MM.1S (cell line): ENCODE results near the gene CACNG4.

ENCODE experiments used
- DNase-seq: peaks from one replicate; pipeline ENCODE4 v3.0.0-alpha.2; 2015
- H2AFZ ChIP-seq: fragments of 300-600 bp; sonication (generic); 2 replicates; pipeline ENCODE4 v1.6.0; 2016; ENCODE audit warnings: antibody characterized with exemption, low read length
- H3F3A ChIP-seq: fragments of 300-600 bp; sonication (generic); 2 replicates; pipeline ENCODE4 v1.6.1; 2016; ENCODE audit warnings: mild to moderate bottlenecking, antibody characterized with exemption, low read length, moderate library complexity, mixed read lengths; ENCODE audit not compliant: insufficient read depth
- H3K27ac ChIP-seq: fragments of 300-600 bp; sonication (generic); 2 replicates; pipeline ENCODE4 v1.5.1; 2016; ENCODE audit warnings: mild to moderate bottlenecking, low read length
- H3K27me3 ChIP-seq: fragments of 300-600 bp; sonication (generic); replicated peaks from 2 replicates; pipeline ENCODE4 v1.6.0; 2016; ENCODE audit warnings: low read length; ENCODE audit not compliant: insufficient read depth
- H3K36me3 ChIP-seq: fragments of 300-600 bp; sonication (generic); replicated peaks from 2 replicates; pipeline ENCODE4 v1.6.1; 2016; ENCODE audit warnings: mild to moderate bottlenecking, low read length, mixed read lengths; ENCODE audit not compliant: insufficient read depth
- H3K4me1 ChIP-seq: fragments of 300-600 bp; sonication (generic); 2 replicates; pipeline ENCODE4 v1.6.1; 2016; ENCODE audit warnings: low read length, mixed read lengths
- H3K4me2 ChIP-seq: fragments of 300-600 bp; sonication (generic); 2 replicates; pipeline ENCODE4 v1.6.0; 2016; ENCODE audit warnings: low read depth, low read length
- H3K4me3 ChIP-seq: fragments of 300-600 bp; sonication (generic); 2 replicates; pipeline ENCODE4 v1.5.1; 2016; ENCODE audit warnings: low read length, mixed read lengths
- H3K79me2 ChIP-seq: fragments of 300-600 bp; sonication (generic); 2 replicates; pipeline ENCODE4 v1.6.1; 2016; ENCODE audit warnings: mixed run types, low read length, mixed read lengths
- H3K9ac ChIP-seq: fragments of 300-600 bp; sonication (generic); 2 replicates; pipeline ENCODE4 v1.6.1; 2016; ENCODE audit warnings: low read length, mixed read lengths
- H3K9me2 ChIP-seq: fragments of 300-600 bp; sonication (generic); replicated peaks from 2 replicates; pipeline ENCODE4 v1.6.1; 2016; ENCODE audit warnings: mild to moderate bottlenecking, low read length, mixed read lengths; ENCODE audit not compliant: insufficient read depth
- H3K9me3 ChIP-seq: fragments of 300-600 bp; sonication (generic); replicated peaks from 2 replicates; pipeline ENCODE4 v1.6.1; 2016; ENCODE audit warnings: mild to moderate bottlenecking, low read length, mixed read lengths; ENCODE audit not compliant: insufficient read depth
- H4K20me1 ChIP-seq: fragments of 300-600 bp; sonication (generic); 2 replicates; pipeline ENCODE4 v1.6.1; 2016; ENCODE audit warnings: mild to moderate bottlenecking, low read length, moderate library complexity, mixed read lengths; ENCODE audit not compliant: insufficient read depth
- CTCF ChIP-seq: fragments of 300-600 bp; sonication (generic); IDR thresholded peaks from 2 replicates; pipeline ENCODE4 v1.5.1; 2016; ENCODE audit warnings: antibody characterized with exemption, low read length, mixed read lengths
- EZH2 ChIP-seq: fragments of 300-600 bp; sonication (generic); optimal IDR thresholded peaks from 2 replicates; pipeline ENCODE3; 2017; ENCODE audit warnings: low read depth, mild to moderate bottlenecking, antibody characterized with exemption, low read length, mixed read lengths
- EZH2phosphoT487 ChIP-seq: fragments of 300-600 bp; sonication (generic); IDR thresholded peaks from 2 replicates; pipeline ENCODE4 v1.6.1; 2018; ENCODE audit warnings: antibody characterized with exemption, low read length

CACNG4 gene

GRCh38 chr17:67050471-67051154, 86.1 kb downstream of the CACNG4 start:
- Histone ChIP-seq H4K20me1 (no peaks in the 10 kb centered on the region), H3K4me3 (no peak overlapping the region)

GRCh38 chr17:67051155-67051538, 86.6 kb downstream of the CACNG4 start:
- no peak for DNase-seq
- TF ChIP-seq EZH2 = no peak
- TF ChIP-seq EZH2phosphoT487 = no peak
- TF ChIP-seq CTCF = no peak
- Histone ChIP-seq H4K20me1 (no peaks in the 10 kb centered on the region), H2AFZ (no peak overlapping the region), H3K4me3 (no peak overlapping the region), H3K4me1 (no peaks in the 10 kb centered on the region), H3K4me2 (no peak overlapping the region), H3K9me3 (no peaks in the 10 kb centered on the region), H3K79me2 (no peaks in the 10 kb centered on the region), H3F3A (no peaks in the 10 kb centered on the region), H3K27ac (no peak overlapping the region), H3K9me2 (no peaks in the 10 kb centered on the region), H3K36me3 (no peaks in the 10 kb centered on the region), H3K27me3 (no peaks in the 10 kb centered on the region), H3K9ac (no peak overlapping the region)

More at GRCh38 chr17:67050471-67051154, 86.1 kb downstream of the CACNG4 start:
- Histone ChIP-seq H3K4me1 (no peaks in the 10 kb centered on the region), H3K27ac (no peak overlapping the region), H3K9ac (no peak overlapping the region), H3K79me2 (no peaks in the 10 kb centered on the region), H3K27me3 (no peaks in the 10 kb centered on the region), H3F3A (no peaks in the 10 kb centered on the region), H2AFZ (no peak overlapping the region), H3K9me3 (no peaks in the 10 kb centered on the region), H3K36me3 (no peaks in the 10 kb centered on the region), H3K4me2 (no peak overlapping the region), H3K9me2 (no peaks in the 10 kb centered on the region)
- DNase-seq = no peak
- no peak for TF ChIP-seq EZH2
- TF ChIP-seq EZH2phosphoT487 = no peak
- no peak for TF ChIP-seq CTCF

GRCh38 chr17:67051837-67052236, 87.3 kb downstream of the CACNG4 start:
- H3K9me2 ChIP-seq = no peaks in the 10 kb centered on the region
- H3K36me3 ChIP-seq = no peaks in the 10 kb centered on the region
- H3K4me3 ChIP-seq = no peak overlapping the region; the same call in 1 of the 2 replicates
- H3K9me3 ChIP-seq = no peaks in the 10 kb centered on the region
- H3F3A ChIP-seq = no peaks in the 10 kb centered on the region
- peak overlapping the region; percentile 35 for H3K4me2 ChIP-seq
- peak; percentile 26 for DNase-seq
- H3K9ac ChIP-seq = no peak overlapping the region; the same call in 1 of the 2 replicates
- peak overlapping the region; percentile 49; the same call in 1 of the 2 replicates for H2AFZ ChIP-seq
- TF ChIP-seq EZH2phosphoT487 (no peak), CTCF (no peak), EZH2 (no peak)
- no peaks in the 10 kb centered on the region for H3K27me3 ChIP-seq
- H3K27ac ChIP-seq = no peak overlapping the region; the same call in 1 of the 2 replicates
- no peaks in the 10 kb centered on the region for H4K20me1 ChIP-seq
- no peaks in the 10 kb centered on the region for H3K79me2 ChIP-seq
- H3K4me1 ChIP-seq = no peaks in the 10 kb centered on the region
